Ovary (tissue), 9 donors: ENCODE results near the gene SEMA5B. TPM values are rescaled to one million over a fixed set of nuclear protein-coding genes. Genes with fewer than 3 reads are reported as not detected.
A peak's percentile ranks its signal among the peaks of the same experiment; 100 is the strongest.

ENCODE experiments used
- DNase-seq, 5 donors: peaks; one replicate each; pipeline ENCODE4 v3.0.0-alpha.2; 2019 to 2020
- H3K27ac ChIP-seq, 2 donors: fragments of 200-600 bp; one replicate each; pipeline versions ENCODE4 v1.5.1 to v1.8.0; 2019 to 2022
- H3K27me3 ChIP-seq: fragments of 200-600 bp; one replicate; pipeline ENCODE4 v1.8.0; 2022
- H3K36me3 ChIP-seq: fragments of 200-600 bp; sonication (generic); one replicate; pipeline ENCODE4 v1.5.1; 2019
- H3K4me1 ChIP-seq: one replicate; pipeline ENCODE4 v1.8.1; 2013; ENCODE audit warnings: mild to moderate bottlenecking, moderate library complexity; ENCODE audit not compliant: insufficient read depth
- H3K4me3 ChIP-seq: fragments of 200-600 bp; sonication (generic); one replicate; pipeline ENCODE4 v1.5.1; 2017
- H3K9me3 ChIP-seq, 2 donors: fragments of 200-600 bp in 1 of 2; sonication (generic) in 1 of 2; one replicate each; pipeline versions ENCODE4 v1.5.1 to v1.8.1; 2013 to 2019; ENCODE audit warnings: mild to moderate bottlenecking in 1 of 2, moderate library complexity in 1 of 2
- EP300 ChIP-seq: sonication (generic); formaldehyde crosslinking; IDR thresholded peaks from one replicate; pipeline ENCODE4 v1.6.1; 2017; ENCODE audit warnings: antibody characterized with exemption
- POLR2A ChIP-seq: fragments of 450-650 bp; IDR thresholded peaks from one replicate; pipeline ENCODE4 v1.6.1; 2017; ENCODE audit warnings: antibody characterized with exemption, mild to moderate bottlenecking, moderate library complexity
- WGBS, 3 donors: extraction: QIAGEN DNeasy Blood & Tissue Kit in 1 of 3; methylation state at CpG; one replicate each; pipeline versions ENCODE4 v1.1.5 to v1.1.7; 2013 to 2017; 5-methylcytosine and 5-hydroxymethylcytosine counted together
- intact Hi-C, 4 donors: fragments of 100-400 bp; cut with DNase I; formaldehyde crosslinking; loops; one replicate each; pipeline versions ENCODE4 v1.11.0 to v1.15.1; 2022 to 2023
- polyA plus RNA-seq, 2 donors: library from polyadenylated mRNA; stranded (reverse); fragments of 200-250 nt in 1 of 2; fragments of 350-450 nt in 1 of 2; fragmentation: Illumina TruSeq in 1 of 2; extraction: RNeasy Lipid Tissue Mini Kit (QIAGEN cat#74804) in 1 of 2; gene quantifications; one replicate each; pipeline ENCODE4 v1.2.3, GENCODE V29; 2013 to 2014
- total RNA-seq, 7 donors: library from RNA; depleted of rRNA in 2 of 7; stranded (reverse); fragments of >200 nt in 2 of 7; fragmentation: NEBNext Ultra II Directional in 3 of 7; extraction: Animal tissue kit (Norgen Biotek cat#: 25700) in 3 of 7; gene quantifications; one replicate each; pipeline versions ENCODE4 v1.1.0 to v1.2.4, GENCODE V29; 2016 to 2023
- TF ChIP-seq, protein P1 (sequence below), 3 donors: fragments of 450-650 bp in 2 of 3; fragments of 200-600 bp in 1 of 3; IDR thresholded peaks; one replicate each; pipeline versions ENCODE4 v1.5.1 to v1.8.0; 2016 to 2022; ENCODE audit warnings: antibody characterized with exemption in 3 of 3, mild to moderate bottlenecking in 1 of 3
- donor health status: DM: no; HTN: no; CAD: no; lungs with moderate emphysema.
- donor health status: DM: no; HTN: no; CAD: no.
- donor health status: Bipolar disorder and iron deficiency.
- donor health status: DM: yes; HTN: yes; CAD: no.
- donor health status: DM: no; HTN: no; CAD: no.
- donor health status: DM: yes; HTN: yes; CAD: no.

SEMA5B gene
- total and polyA plus RNA-seq, 9 donors = 0.22 to 3.1 (median 1.3) TPM

GRCh38 chr3:123070510-123070909, 42.9 kb upstream of the SEMA5B start:
- no peaks in the 10 kb centered on the region for H3K36me3 ChIP-seq
- intact Hi-C loops = no loop called here
- H3K9me3 ChIP-seq = no peaks in the 10 kb centered on the region
- no peaks in the 10 kb centered on the region for H3K27me3 ChIP-seq
- DNase-seq = no peak
- no peak overlapping the region for H3K27ac ChIP-seq
- no peak overlapping the region for H3K4me3 ChIP-seq
- peaks cover 26% of the 10 kb centered on the region for H3K4me1 ChIP-seq
- TF ChIP-seq POLR2A (no peak), EP300 (no peak)
- TF ChIP-seq, protein P1, sequence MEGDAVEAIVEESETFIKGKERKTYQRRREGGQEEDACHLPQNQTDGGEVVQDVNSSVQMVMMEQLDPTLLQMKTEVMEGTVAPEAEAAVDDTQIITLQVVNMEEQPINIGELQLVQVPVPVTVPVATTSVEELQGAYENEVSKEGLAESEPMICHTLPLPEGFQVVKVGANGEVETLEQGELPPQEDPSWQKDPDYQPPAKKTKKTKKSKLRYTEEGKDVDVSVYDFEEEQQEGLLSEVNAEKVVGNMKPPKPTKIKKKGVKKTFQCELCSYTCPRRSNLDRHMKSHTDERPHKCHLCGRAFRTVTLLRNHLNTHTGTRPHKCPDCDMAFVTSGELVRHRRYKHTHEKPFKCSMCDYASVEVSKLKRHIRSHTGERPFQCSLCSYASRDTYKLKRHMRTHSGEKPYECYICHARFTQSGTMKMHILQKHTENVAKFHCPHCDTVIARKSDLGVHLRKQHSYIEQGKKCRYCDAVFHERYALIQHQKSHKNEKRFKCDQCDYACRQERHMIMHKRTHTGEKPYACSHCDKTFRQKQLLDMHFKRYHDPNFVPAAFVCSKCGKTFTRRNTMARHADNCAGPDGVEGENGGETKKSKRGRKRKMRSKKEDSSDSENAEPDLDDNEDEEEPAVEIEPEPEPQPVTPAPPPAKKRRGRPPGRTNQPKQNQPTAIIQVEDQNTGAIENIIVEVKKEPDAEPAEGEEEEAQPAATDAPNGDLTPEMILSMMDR (IDR thresholded peaks at IDR 0.05) = no peak
- WGBS, 3 donors = 42 to 49% (median 43%) methylated on average over 8 of the region's 8 CpGs

- TF ChIP-seq EP300 (no peak), POLR2A (no peak)
- TF ChIP-seq, protein P1 (IDR thresholded peaks at IDR 0.05) = no peak
- DNase-seq = no peak
- Histone ChIP-seq H3K27me3 (no peaks in the 10 kb centered on the region), H3K9me3 (no peaks in the 10 kb centered on the region), H3K4me3 (no peak overlapping the region), H3K36me3 (no peaks in the 10 kb centered on the region), H3K27ac (no peak overlapping the region), H3K4me1 (peaks cover 26% of the 10 kb centered on the region)
- intact Hi-C loops = no loop called here
- 80 to 82% (median 81%) methylated on average over 12 of the region's 12 CpGs for WGBS, 3 donors
Measured at GRCh38 chr3:123068601-123069381, 41.2 kb upstream of the SEMA5B start.

DNA sequence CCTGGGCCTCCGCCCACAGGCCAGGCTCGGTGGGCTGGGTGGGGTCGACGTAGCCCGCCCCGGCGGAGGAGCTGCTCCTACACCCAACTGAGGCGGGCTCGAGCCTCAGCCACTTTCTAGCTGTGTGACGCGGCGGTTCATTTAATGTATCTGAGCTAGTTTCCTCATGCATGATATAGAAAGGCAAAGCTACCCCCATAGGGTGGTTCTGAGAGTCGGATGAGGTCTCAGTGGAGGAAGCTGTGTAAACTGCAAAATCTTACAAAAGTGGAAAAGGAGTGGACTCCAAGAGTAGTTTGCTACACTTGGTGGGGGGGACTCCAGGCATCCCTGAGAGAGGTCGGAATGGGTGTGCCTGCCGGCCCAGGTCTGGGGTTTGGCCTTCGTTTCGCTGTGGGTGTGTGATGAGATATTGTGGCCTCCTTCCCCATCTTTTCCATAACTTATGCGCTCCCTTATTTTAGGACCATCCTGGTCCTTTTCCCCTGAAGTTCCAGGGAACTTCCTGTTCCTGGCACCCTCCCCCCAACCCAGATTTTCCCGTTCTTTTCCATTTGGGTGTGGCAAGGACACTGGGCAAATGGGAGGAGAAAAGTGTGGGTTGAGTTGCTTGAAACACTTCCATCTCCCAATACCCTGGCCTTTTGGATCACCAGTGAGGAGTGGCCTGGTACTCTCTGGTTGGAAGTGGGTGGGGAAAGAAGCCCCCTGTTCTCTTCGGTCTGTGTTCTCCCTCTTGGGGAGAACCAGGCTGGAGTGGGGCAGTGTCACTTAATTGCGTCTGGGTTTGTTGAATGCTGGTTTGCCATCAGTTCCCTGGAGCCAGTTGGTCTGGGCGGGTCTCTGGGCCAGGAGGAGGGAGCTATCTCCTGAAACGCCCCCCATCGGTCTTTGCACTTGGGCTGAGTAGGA, 40.4 kb upstream of the SEMA5B start:
- Histone ChIP-seq H3K9me3 (no peaks in the 10 kb centered on the region), H3K4me1 (peaks cover 26% of the 10 kb centered on the region), H3K36me3 (no peaks in the 10 kb centered on the region), H3K27ac (peak overlapping the region in 1 of 2 donors; percentile 33), H3K27me3 (no peaks in the 10 kb centered on the region), H3K4me3 (peak overlapping the region; percentile 69)
- intact Hi-C loops = no loop called here
- 11 to 14% (median 12%) methylated on average over 24 of the region's 24 CpGs for WGBS, 3 donors
- DNase-seq = no peak
- no peak for TF ChIP-seq EP300
- TF ChIP-seq, protein P1 (IDR thresholded peaks at IDR 0.05) = no peak
- TF ChIP-seq POLR2A = no peak

DNA sequence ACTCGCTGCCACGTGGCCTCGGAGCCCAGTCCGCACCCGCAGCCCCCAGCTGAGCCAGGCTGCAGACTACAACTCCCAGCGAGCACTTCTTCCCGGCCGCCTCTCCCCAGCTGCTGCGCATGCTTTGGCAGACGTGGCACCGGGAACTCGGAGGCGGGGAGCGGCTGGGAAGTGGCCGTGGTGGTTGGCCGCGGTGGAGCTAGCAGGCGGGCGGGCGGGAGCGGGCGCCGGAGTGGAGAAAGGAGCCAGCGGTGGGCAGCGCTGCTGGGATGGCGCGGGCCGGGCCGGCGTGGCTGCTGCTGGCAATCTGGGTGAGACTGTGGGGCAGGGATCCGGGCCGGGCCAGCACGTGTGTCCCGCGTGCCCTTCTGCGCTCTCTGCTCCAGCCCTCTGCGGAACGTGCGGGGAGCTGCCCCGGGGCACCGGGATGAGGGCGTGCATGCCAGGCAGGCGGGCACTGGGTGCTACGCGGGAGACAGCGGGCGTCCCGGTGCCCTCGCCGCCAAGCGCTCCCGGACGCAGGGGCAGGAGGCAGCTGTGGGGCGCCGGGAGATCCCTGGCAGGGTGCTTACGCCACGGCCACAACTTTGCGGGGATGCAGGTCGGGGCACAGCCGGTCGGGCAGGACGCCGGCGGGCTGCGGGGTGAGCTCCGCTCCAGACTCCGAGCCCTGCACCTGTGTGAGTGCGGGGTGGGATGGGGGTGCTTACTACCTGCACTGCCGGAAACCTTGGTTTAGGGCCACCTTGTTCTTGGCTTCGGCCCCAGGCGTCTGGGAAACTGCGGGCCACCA, 39.5 kb upstream of the SEMA5B start, which contains the start of gene PDIA5:
PDIA5 (plus strand) TSS at position 130 of the 793 bp plus-strand sequence; CDS start at position 270, 140 bp downstream.
- intact Hi-C loops = no loop called here
- TF ChIP-seq POLR2A = peak; percentile 77
- TF ChIP-seq, protein P1 (IDR thresholded peaks at IDR 0.05) = no peak
- peaks cover 23% of the 10 kb centered on the region for H3K4me1 ChIP-seq
- 0% methylated on average over 43 to 72 of the region's 72 CpGs for WGBS, 3 donors
- H3K27ac ChIP-seq = peak within 1 kb of the TSS in 1 of 2 donors; percentile 33
- H3K27me3 ChIP-seq = no peaks in the 10 kb centered on the region
- H3K4me3 ChIP-seq = peak within 1 kb of the TSS; percentile 69
- H3K9me3 ChIP-seq = no peaks in the 10 kb centered on the region
- peak; percentile 85 to 90 (median 89) for DNase-seq
- H3K36me3 ChIP-seq = no peaks in the 10 kb centered on the region
